Hematopoietic multipotent progenitor cell treated with erythropoietin and hydrocortisone succinate and interleukin-3 and kit ligand, for 15 days (in vitro differentiated cells): ENCODE results near the gene NDUFS4.
"Not testable (repeated sequence)": the region's sequence is repeated elsewhere in the genome, so short reads cannot be mapped to it uniquely, and the experiment has no call there.

Source experiments
- DNase-seq: peaks from one replicate; pipeline ENCODE4 v3.0.0-alpha.2; 2015; ENCODE audit warnings: low spot score

NDUFS4 gene

DNA sequence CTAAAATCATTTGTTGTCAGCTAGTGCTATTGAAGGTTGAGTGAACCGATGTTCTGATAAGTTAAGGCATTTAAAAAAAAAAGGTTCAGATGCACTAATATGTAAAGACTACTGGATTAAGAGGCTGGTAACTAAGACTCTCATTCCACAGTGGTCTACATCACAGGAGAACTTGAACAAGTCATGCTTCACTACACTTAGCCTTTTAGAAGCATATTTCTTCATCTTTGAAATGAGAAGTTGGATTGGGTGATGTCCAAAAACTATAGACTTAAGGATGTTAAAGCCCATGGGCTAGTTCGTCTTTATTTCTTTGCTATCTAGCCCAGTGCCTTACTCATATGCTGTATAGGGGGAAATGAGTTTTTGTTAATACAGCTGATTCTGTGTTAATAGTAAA is 107.2 kb downstream of the NDUFS4 start:
- DNase-seq = no peak

DNA sequence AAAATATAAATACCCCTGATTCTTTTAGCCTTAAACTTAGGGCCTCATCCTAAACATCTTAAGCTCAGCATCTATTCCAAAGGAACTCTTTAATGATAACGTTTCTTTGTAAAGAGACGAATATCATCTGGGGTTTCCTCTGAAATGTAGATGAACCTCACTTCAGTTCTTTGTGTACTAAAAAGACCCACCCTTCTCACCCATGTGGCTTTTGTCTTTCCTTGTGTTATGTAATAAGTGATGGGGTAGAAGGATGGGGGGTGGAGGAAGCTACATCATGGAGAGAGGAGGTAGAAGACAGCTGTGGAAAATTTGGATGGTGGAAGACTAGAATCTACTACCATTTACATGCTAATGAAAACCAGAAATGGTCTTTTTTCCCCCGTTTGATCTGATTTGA is 111.0 kb downstream of the NDUFS4 start:
- no peak for DNase-seq

DNA sequence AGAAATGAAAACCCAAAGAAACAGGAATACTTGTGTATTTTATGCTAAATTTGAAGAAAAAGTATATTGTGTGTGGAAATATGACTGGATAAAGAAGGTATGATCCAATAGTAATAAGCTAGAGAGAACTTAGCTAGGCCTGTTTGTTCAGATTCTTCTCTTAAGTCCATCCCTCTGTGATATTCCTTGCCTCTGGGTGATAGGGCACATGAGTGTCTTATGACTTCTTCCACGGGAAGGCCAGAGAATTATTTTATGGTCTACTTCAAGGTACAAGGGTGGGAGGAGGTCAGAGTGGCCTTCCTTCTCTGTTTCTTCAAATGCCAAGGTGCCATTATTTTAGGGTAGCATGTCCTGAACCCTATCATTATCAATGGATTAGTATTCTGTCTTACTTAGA is 113.7 kb downstream of the NDUFS4 start:
- no peak for DNase-seq

DNA sequence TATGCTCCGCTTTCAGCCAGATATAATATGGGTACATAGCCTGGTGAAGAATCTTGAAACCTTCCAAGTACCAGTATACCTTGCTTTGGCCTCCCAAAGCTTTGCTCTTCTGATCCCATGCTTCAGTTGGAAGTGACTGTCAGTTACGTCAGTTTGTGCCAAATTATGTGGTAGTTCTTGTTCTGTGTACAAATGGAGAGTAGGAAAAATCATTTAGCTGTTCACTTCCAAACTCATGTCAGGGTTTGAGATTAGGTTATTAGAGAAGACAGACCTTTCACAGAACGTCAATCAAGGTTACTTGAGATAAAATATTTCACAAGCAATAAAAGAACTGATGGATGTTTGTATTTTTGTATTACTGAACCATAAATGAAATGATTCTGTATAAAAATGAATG is 117.2 kb downstream of the NDUFS4 start:
- DNase-seq = no peak

DNA sequence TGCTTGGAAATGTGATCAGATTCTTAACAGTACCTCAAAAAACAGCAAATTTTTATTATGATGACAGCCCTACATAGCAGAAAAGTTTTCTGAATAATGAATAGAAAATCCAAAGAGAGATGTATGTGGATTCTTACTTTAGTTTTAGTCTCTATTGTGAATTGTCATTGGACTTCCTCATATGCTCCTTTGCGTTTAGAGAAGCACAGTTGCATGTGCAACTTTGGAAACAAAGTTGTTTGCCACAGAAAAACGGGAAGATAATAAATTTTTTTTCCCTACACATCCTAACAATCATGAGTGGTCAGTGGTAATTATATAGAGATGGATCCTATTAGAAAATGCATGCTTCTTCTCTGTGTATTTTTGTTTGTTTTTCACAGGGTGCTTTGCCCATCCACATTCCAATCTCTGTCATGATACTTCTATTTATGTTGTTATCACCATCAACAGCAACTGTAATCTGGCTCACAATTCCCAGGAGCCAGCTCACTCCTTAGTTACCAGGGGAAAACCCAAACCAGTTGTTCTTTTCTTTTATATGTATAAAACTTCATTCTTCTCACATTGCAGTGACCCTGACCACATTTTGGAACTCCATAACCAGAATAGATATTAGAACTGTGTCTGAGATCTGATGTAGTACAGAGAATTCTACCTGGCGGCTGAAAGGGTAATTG is 118.7 kb downstream of the NDUFS4 start:
- DNase-seq = no peak

DNA sequence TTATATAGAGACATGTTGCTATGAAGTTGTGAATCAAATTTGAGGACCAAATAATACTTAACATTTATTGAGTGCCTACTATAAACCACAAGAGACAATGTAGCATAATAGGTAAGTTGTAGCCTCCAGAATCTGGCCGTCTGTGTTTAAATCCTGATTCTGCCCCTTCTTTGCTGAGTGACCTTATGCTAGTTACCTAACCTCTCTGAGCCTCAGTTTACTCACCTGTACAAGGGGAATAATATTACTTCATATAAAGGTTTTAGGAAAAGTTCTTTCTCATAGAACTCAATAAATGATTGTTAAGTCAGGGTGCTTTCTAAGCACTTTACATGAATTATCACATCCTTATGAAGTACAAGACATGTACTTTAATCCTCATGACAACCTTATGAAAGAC is 120.6 kb downstream of the NDUFS4 start:
- DNase-seq = no peak

DNA sequence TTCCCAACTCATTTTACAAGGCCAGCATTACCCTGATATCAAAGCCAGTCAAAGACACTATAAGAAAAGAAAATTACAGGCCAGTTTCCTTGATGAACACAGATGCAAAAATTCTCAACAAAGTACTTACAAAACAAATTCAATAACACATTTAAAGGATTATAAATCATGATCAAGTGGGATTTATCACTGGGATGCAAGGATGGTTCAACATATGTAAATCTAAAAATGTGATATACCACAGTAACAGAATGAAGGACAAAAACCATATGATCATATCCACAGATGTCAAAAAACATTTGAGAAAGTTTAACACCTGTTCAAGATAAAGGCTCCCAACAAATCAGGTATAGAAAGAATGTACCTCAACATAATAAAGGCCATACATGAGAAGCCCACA is 130.6 kb downstream of the NDUFS4 start:
- DNase-seq = no peak

DNA sequence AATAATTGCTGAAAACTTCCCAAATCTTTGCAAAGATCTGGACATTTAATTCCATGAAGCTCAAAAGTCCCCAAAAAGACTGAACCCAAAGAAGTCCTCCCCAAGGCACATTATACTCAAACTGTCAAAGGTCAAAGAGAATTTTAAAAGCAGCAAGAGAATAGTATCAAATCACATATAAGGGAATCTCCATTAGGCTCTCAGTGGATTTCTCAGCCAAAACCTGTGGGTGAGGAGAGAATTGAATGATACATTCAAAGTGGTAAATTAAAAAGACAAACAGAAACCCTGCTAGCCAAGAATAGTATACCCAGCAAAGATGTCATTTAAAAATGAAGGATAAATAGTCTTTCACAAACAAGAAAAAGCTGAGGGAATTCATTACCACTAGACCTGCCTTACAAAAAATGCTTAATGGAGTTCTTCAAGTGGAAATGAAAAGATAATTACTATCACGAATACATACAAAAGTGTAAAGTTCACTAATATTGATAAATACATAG is 134.1 kb downstream of the NDUFS4 start:
- DNase-seq = no peak

DNA sequence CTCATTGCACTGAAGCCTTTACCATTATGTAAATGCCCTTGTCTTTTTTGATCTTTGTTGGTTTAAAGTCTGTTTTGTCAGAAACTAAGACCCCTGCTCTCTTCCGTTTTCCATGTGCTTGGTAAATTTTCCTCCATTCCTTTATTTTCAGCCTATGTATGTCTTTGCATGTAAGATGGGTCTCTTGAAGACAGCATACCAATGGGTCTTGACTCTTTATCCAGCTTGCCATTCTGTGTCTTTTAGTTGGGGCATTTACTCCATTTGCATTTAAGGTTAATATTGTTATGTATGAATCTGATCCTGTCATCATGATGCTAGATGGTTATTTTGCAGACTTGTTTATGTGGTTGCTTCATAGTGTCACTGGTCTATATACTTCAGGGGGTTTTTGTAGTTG is 150.0 kb downstream of the NDUFS4 start:
- DNase-seq = not testable (repeated sequence)

DNA sequence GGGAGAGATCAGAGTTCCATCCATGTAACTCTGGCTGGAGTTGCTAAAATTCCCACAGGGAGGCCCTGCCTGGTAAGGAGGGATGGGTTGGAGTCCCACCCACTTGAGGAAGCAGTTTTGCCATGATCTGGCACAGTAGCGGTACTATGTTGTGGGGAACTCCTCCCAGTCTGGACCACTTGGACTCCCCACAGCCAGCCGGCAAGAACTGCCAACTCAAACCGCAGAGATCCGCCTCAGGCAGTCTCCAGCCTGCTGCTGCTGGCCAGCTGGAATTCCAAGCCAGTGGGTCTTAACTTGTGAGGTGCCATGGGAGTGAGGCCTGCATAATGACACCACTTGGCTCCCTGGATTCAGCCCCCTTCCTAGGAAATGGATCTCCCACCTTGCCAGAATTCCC is 151.9 kb downstream of the NDUFS4 start:
- DNase-seq = no peak

DNA sequence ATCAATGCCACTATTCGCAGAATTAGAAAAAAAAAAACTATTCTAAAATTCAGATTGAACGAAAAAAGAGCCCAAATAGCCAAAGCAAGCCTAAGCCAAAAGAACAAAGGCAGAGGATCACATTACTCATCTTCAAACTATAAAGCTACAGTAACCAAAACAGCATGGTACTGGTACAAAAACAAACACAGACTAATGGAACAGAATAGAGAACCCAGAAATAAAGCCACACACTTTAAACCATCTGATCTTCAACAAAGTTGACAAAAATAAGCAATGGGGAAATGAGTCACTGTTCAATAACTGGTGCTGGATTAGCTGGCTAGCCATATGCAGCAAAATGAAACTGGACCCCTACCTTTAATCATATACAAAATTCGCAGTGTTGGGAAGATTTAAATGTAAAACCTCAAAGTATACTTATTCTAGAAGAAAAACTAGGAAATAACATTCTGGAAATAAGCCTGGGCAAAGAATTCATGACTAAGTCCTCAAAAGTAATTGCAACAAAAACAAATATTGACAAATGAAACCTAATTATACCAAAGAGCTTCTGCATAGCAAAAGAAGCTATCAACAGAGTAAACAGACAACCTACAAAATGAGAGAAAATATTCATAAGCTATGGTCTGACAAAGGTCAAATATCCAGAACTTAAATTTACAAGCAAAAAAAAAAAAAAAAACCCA is 153.7 kb downstream of the NDUFS4 start:
- no peak for DNase-seq

DNA sequence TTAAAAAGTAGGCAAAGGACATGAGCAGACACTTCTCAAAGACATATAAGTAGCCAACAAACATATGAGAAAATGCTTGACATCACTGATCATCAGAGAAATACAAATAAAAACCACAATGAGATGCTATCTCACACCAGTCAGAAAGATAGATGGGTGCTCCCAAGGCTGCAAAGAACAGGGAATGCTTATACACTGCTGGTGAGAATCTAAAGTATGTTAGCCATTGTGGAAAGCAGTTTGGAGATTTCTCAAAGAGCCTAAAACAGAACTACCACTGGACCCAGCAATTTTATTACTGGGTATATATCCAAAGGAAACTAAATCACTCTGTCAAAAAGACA is 154.2 kb downstream of the NDUFS4 start:
- DNase-seq = no peak

DNA sequence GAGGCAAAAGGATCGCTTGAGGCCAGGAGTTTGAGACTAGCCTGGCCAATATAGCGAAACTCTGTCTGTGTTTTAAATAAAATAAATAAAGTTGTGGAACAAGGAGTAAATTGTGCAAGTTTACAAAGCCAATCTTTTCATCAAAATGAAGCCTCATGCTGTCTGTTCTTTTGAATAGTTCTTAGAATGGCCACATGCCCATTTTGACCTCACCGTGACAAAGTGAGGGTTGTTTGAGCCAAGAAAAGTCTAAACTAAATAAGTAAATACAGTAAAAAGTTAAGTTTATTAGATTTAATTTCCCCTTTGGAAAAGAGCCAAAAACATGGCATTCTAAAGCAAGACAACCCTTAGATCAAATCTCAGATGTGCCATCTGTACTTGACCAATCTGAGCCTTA is 165.7 kb downstream of the NDUFS4 start:
- DNase-seq = no peak

DNA sequence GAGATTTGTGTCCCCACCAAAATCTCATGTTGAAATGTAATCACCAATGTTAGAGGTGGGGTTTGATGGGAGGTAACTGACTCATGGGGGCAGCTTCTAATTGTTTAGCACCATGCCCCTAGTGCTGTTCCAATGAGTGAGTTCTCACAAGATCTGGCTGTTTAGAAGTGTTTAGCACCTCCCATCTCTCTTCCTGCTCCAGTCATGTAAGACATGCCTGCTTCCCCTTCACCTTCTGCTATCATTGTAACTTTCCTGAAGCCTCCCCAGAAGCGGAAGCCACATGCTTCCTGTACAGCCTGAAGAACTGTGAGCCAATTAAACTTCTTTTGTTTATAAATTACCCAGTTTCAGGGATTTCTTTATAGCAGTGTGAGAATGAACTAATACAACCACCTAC is 170.5 kb downstream of the NDUFS4 start:
- no peak for DNase-seq
